Vagina (tissue), 2 donors: Measurements from ENCODE around the gene AGBL1.

Source experiments
- CTCF ChIP-seq, 3 experiments: fragments of 450-650 bp in 2 of 3; fragments of 200-600 bp in 1 of 3; sonication (generic) in 1 of 3; IDR thresholded peaks; one replicate each; pipeline ENCODE4 v1.5.1; 2017 to 2019; ENCODE audit warnings: antibody characterized with exemption in 3 of 3, mild to moderate bottlenecking in 2 of 3, moderate library complexity in 2 of 3
- POLR2A ChIP-seq, 2 donors: fragments of 450-650 bp; IDR thresholded peaks; one replicate each; pipeline ENCODE4 v1.6.1; 2017; ENCODE audit warnings: antibody characterized with exemption in 2 of 2, mild to moderate bottlenecking in 2 of 2, moderate library complexity in 2 of 2
- POLR2AphosphoS5 ChIP-seq, 2 donors: sonication (generic); formaldehyde crosslinking; IDR thresholded peaks; one replicate each; pipeline ENCODE4 v1.9.0; 2017; ENCODE audit warnings: antibody characterized with exemption in 2 of 2, mild to moderate bottlenecking in 2 of 2, low read depth in 1 of 2; ENCODE audit not compliant: insufficient read depth in 1 of 2

- TF ChIP-seq CTCF (IDR thresholded peaks at IDR 0.05) (no peak), POLR2AphosphoS5 (IDR thresholded peaks at IDR 0.05; ENCODE audit: insufficient read depth in 1 of 2, low read depth in 1 of 2) (no peak), POLR2A (IDR thresholded peaks at IDR 0.05) (no peak)
Observed at GRCh38 chr15:86054338-86054737, 25.3 kb upstream of the AGBL1 start.
